AG04449 (cell line): ENCODE data around the gene ST3GAL6.

Experiments
- CTCF ChIA-PET: fragments of 350-600 bp; formaldehyde crosslinking; extraction: SDS; loops from one replicate; lab custom pipeline; 2021; ENCODE audit warnings: antibody characterized with exemption; lab: Yijun Ruan, JAX
- POLR2A ChIA-PET: fragments of 400-600, 350-600 bp; formaldehyde crosslinking; extraction: SDS; loops from one replicate; lab custom pipeline; 2020; ENCODE audit warnings: antibody characterized with exemption, inconsistent platforms; lab: Yijun Ruan, JAX
- DNase-seq: peaks from one replicate; pipeline ENCODE4 v3.0.0-alpha.2; 2010; ENCODE audit warnings: low read depth, low spot score
- H3K4me3 ChIP-seq: 2 replicates; pipeline ENCODE4 v1.5.1; 2011; ENCODE audit warnings: low read depth, mild to moderate bottlenecking, control low read depth, low read length
- TF ChIP-seq, protein P1 (sequence below): IDR thresholded peaks from one replicate; pipeline ENCODE4 v1.5.1; 2011; ENCODE audit warnings: mild to moderate bottlenecking, moderate library complexity, low read length, control low read depth, inconsistent platforms; ENCODE audit not compliant: insufficient read depth; ENCODE audit errors: missing control alignments

ST3GAL6 gene

DNA sequence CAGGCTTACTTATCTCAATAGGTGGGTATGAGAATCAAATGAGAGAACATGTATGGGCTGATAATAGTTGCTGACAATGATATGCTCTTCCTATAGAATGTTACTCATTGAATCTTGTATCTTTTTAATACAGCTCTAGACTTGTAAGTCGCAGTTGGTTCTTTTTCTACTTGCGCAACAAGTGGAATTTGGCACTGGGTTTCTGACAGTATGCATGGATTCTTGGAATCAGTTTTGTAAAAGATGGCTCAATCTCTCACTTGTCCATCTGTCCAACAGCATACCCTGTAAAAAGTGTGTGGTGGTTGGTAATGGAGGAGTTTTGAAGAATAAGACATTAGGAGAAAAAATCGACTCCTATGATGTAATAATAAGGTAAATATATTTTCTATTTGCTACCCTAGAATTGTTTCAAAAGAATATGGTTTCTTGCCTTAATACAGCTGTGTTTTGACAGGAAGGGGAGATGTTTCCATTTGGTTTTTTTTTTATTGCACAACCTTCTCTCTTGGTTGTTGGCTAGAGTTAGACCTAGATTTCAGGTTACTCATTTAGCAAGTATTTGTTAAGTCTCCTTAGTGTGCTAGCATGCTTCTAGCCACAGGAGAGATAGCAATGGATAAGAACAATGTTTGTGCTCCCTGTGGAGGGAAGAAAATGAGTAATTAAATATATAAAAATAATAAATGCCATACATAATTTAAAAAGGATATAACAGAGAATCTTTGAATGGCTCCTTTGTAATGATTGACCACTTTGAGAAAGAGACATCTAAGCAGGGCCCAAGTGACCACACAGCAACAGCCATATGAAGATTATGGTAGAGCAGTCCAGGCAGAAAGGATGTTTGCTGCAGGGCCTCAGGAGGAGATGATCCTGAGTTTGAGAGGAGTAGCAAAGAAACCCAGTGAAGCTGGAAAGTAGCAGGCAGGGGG lies 21.8 kb downstream of the ST3GAL6 start:
- no peak overlapping the region for H3K4me3 ChIP-seq
- peak; percentile 84 for DNase-seq
- ChIA-PET POLR2A (no interaction called here), CTCF (interaction anchor here (0.7 to 2.0 kb wide), 3 partner anchors 9 to 184 kb away, joined by 3 to 5 read pairs (median 4); no protein-coding TSS in a partner anchor)
- TF ChIP-seq, protein P1, sequence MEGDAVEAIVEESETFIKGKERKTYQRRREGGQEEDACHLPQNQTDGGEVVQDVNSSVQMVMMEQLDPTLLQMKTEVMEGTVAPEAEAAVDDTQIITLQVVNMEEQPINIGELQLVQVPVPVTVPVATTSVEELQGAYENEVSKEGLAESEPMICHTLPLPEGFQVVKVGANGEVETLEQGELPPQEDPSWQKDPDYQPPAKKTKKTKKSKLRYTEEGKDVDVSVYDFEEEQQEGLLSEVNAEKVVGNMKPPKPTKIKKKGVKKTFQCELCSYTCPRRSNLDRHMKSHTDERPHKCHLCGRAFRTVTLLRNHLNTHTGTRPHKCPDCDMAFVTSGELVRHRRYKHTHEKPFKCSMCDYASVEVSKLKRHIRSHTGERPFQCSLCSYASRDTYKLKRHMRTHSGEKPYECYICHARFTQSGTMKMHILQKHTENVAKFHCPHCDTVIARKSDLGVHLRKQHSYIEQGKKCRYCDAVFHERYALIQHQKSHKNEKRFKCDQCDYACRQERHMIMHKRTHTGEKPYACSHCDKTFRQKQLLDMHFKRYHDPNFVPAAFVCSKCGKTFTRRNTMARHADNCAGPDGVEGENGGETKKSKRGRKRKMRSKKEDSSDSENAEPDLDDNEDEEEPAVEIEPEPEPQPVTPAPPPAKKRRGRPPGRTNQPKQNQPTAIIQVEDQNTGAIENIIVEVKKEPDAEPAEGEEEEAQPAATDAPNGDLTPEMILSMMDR = no peak

DNA sequence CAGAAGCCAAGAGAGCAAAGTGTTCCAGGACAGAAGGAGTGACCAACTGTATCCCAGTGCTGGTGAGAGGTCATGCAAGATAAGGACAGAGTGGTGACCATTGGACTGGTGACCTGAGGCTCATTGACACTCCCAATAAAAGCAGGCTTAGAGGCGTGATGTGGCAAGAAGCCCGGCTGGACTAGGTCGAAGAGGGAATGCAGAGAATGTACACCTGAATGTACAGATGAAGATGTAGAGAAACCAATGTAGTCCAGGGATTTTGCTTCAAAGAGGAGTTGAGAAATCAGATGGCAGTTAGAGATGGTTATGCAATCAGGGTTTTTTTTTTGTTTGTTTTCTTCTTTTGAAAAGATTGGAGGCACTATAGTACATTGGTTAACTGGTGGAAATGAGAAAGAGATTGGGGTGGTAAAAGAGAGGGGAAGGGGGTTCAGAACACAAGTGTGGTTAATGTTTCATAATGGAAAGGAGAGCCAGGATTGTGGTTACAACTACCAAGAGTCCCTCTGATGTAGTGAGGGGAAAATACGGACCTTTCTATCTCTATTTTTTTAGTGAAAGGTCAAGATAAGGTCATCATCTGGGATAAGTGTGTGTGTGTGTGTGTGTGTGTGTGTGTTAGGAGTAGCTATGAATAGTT lies 23.3 kb downstream of the ST3GAL6 start:
- CTCF ChIA-PET = interaction anchor here (1.7 kb wide), 1 partner anchor 190 kb away, joined by 3 read pairs; no protein-coding TSS in a partner anchor

DNA sequence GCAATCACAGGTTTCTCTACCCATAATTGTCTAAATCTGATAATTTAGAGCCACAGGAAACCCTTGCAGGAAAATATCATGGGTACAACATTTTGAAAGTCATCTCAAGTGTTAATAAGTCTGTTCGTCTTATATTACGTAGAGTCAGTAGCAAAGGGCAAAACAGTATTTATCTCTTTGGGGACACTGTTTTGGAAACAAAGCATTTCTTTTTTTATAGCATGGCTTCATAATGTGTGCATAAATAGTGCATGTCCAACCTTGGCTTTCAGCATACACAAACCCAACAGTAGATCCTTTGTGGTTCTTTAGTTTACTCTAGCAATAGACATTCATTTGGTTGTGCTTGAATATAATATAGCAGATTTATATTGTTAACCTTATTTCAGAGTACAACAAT lies 24.0 kb downstream of the ST3GAL6 start:
- ChIA-PET POLR2A (no interaction called here), CTCF (interaction anchor here (1.7 kb wide), 1 partner anchor 191 kb away, joined by 3 read pairs; no protein-coding TSS in a partner anchor)
- no peak overlapping the region for H3K4me3 ChIP-seq
- DNase-seq = no peak
- TF ChIP-seq, protein P1 = no peak

More for the DNA sequence above, 23.3 kb downstream of the ST3GAL6 start:
- DNase-seq = no peak
- no peak overlapping the region for H3K4me3 ChIP-seq
- POLR2A ChIA-PET = no interaction called here
- TF ChIP-seq, protein P1 = no peak

DNA sequence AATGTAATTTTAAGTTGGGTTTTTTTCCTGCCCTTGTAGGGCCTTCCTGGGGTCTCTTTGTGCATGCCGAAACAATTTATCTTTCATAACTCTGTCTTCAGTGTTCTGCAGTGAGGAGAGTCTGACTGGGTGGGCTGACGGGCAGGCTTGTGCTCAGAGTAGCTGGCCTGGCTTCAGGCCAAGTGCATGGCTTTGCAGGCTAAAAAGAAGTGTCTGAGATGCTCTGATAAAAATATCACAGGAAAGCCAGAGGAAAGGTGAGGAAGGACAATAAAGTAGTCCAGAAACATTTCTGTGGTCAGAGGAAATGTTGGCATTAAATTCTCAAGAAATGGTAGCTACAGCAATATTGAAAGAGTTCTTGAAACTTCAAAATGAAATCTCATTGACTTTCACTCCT lies 25.5 kb downstream of the ST3GAL6 start:
- ChIA-PET CTCF (interaction anchor here (1.7 to 2.2 kb wide), 2 partner anchors 25 to 186 kb away, joined by 5 to 20 read pairs; no protein-coding TSS in a partner anchor), POLR2A (no interaction called here)
- DNase-seq = no peak
- TF ChIP-seq, protein P1 = no peak
- no peak overlapping the region for H3K4me3 ChIP-seq

DNA sequence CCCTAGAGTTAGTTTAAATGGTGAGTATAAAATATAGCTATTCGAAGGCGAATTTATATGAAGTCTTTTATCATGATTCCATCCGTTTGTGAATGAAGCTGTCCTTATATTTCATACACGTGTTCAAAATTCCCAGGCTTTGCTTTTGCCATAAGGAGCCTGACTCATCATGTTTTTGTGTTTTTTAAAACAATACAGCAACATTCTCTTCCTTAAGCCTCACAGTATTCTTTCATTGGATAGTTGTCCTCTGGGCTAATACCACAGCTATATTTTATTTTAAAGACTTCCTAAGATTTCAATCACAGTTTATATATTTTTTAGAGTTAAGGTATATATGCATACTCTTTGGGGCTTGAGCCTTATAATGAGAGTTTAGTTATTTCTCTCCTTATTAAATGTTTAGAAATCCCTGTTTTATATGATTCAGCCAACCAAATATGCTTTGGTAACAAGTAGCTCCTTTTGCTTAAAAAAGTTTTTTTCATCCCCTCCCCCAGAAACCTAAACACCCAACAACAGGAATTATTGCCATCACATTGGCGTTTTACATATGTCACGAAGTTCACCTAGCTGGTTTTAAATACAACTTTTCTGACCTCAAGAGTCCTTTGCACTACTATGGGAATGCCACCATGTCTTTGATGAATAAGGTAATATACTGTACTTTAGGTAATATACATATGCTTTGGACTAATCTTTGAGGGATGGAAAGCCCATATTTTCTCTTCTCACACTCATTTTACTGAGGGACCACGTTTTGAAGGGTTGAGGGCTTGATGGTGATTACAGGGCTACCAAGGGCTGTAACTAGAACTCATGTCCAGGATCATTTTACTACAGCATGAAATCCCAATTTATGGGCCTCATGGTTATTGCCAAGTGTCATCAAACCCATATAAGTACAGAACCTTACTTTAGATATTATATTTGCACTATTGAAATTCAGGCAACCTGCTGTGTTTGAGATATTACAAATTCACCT lies 28.5 kb downstream of the ST3GAL6 start:
- H3K4me3 ChIP-seq = no peak overlapping the region
- ChIA-PET CTCF (interaction anchor here (1.2 to 2.0 kb wide), 5 partner anchors 10 to 194 kb away, joined by 3 to 11 read pairs (median 6); no protein-coding TSS in a partner anchor), POLR2A (no interaction called here)
- DNase-seq = no peak
- TF ChIP-seq, protein P1 = no peak
